Renal cortex interstitium (tissue), 15 donors: ENCODE measurements around the gene PCDHA7. TPM values are rescaled to one million over a fixed set of nuclear protein-coding genes. Genes with fewer than 3 reads are reported as not detected.
"Not testable (repeated sequence)": the region's sequence is repeated elsewhere in the genome, so short reads cannot be mapped to it uniquely, and the experiment has no call there.

ENCODE experiments used
- DNase-seq, 11 donors: peaks; one replicate each; pipeline ENCODE4 v3.0.0-alpha.2; 2013; ENCODE audit warnings: low read depth in 9 of 11, low spot score in 4 of 11; ENCODE audit errors: extremely low read depth in 1 of 11
- long read RNA-seq, 16 experiments: transcript quantifications; one replicate each; lab custom pipeline, GENCODE V29; 2026
- polyA plus RNA-seq, 3 donors: library from polyadenylated mRNA; unstranded; fragments of 120-200 nt; gene quantifications; one replicate each; pipeline ENCODE4 v1.2.1, GENCODE V29; 2013; ENCODE audit not compliant: insufficient read length in 3 of 3

The PCDHA7 gene, protein sequence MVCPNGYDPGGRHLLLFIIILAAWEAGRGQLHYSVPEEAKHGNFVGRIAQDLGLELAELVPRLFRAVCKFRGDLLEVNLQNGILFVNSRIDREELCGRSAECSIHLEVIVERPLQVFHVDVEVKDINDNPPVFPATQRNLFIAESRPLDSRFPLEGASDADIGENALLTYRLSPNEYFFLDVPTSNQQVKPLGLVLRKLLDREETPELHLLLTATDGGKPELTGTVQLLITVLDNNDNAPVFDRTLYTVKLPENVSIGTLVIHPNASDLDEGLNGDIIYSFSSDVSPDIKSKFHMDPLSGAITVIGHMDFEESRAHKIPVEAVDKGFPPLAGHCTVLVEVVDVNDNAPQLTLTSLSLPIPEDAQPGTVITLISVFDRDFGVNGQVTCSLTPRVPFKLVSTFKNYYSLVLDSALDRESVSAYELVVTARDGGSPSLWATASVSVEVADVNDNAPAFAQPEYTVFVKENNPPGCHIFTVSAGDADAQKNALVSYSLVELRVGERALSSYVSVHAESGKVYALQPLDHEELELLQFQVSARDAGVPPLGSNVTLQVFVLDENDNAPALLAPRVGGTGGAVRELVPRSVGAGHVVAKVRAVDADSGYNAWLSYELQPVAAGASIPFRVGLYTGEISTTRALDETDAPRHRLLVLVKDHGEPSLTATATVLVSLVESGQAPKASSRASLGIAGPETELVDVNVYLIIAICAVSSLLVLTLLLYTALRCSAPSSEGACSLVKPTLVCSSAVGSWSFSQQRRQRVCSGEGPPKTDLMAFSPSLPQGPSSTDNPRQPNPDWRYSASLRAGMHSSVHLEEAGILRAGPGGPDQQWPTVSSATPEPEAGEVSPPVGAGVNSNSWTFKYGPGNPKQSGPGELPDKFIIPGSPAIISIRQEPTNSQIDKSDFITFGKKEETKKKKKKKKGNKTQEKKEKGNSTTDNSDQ
- polyA plus RNA-seq = under 1 TPM; 0.23 to 0.33 (median 0.26) TPM
- long read RNA-seq, donor 1, partial matches to known transcripts = 0 of 1 reads
- long read RNA-seq, donor 1, other reads (novel, unspliced or antisense) = 0 of 1 reads
- long read RNA-seq, donor 2 = 0 reads
- long read RNA-seq, donor 3 = 0 reads
- long read RNA-seq, donor 4 = 0 reads
- long read RNA-seq, donor 5 = 0 reads
- long read RNA-seq, donor 6, partial matches to known transcripts = 0 of 1 reads
- long read RNA-seq, donor 6, other reads (novel, unspliced or antisense) = 0 of 1 reads
- long read RNA-seq, donor 7 = 0 reads
- long read RNA-seq, donor 8 = 0 reads
- long read RNA-seq, donor 9 = 0 reads
- long read RNA-seq, donor 10 = 0 reads
- long read RNA-seq, donor 11 = 0 reads
- long read RNA-seq, donor 12 = 0 reads
- long read RNA-seq, donor 13 = 0 reads
- long read RNA-seq, donor 14 = 0 reads
- long read RNA-seq, donor 15 = 0 reads
- long read RNA-seq, donor 16, partial matches to known transcripts = 0 of 1 reads
- long read RNA-seq, donor 16, other reads (novel, unspliced or antisense) = 0 of 1 reads

DNA sequence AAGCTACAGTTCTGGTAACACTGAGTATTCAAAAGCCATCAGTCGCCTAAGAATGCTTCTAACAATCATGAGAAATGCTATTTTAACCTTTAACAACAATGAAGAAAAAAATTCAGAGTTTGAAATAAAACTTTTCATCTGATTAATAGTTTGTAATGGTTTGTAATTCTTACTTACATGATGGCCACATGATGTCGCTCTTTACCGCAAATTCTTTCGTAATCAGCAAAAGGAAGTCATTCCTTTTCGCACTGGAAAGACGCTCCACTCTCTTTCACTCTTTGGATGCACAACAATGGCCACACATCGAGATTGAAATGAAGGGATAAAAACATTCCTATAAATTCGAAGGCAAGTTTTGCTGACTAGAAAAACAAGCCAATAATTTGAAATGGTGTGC lies at the start of gene PCDHA7:
Gene PCDHA7, plus strand, starts transcription at position 277 of the 400 bp plus-strand sequence. Its CDS starts 115 bp downstream, at position 392.
- DNase-seq = no peak

DNA sequence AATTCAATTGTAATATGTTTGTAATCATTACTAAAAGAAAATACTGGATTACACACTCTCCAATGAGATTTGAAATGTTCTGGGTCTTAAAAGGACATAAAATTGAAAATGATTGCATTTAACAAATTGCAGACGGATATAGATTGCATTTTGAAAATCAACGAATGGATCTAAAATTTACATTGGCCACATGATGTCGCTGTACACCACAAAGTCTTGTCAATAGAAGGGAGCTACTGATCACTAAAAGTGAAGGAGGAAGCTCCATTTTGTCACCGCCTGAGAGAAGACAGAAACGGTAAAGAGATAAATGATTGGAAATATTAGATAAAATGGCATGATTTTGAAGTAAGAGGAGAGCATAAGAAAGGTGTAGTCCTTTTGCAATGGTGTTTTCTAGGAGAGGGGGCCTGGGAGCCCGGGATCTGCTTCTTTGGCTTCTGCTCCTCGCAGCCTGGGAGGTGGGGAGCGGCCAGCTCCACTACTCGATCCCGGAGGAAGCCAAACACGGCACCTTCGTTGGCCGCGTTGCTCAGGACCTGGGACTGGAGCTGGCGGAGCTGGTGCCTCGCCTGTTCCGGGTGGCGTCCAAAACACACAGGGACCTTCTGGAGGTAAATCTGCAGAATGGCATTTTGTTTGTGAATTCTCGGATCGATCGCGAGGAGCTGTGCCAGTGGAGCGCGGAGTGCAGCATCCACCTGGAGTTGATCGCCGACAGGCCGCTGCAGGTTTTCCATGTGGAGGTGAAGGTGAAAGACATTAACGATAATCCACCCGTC lies 48.0 kb upstream of the PCDHA7 start, which contains the start of gene PCDHA1:
Gene PCDHA1, plus strand, starts transcription at position 236 of the 782 bp plus-strand sequence.
- no peak for DNase-seq

DNA sequence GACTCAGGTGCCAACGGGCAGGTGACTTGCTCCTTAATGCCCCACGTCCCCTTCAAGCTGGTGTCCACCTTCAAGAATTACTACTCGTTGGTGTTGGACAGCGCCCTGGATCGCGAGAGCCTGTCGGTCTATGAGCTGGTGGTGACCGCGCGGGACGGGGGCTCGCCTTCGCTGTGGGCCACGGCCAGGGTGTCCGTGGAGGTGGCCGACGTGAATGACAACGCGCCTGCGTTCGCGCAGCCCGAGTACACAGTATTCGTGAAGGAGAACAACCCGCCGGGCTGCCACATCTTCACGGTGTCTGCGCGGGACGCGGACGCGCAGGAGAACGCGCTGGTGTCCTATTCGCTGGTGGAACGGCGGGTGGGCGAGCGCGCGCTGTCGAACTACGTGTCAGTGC lies 46.6 kb upstream of the PCDHA7 start:
- not testable (repeated sequence) for DNase-seq

DNA sequence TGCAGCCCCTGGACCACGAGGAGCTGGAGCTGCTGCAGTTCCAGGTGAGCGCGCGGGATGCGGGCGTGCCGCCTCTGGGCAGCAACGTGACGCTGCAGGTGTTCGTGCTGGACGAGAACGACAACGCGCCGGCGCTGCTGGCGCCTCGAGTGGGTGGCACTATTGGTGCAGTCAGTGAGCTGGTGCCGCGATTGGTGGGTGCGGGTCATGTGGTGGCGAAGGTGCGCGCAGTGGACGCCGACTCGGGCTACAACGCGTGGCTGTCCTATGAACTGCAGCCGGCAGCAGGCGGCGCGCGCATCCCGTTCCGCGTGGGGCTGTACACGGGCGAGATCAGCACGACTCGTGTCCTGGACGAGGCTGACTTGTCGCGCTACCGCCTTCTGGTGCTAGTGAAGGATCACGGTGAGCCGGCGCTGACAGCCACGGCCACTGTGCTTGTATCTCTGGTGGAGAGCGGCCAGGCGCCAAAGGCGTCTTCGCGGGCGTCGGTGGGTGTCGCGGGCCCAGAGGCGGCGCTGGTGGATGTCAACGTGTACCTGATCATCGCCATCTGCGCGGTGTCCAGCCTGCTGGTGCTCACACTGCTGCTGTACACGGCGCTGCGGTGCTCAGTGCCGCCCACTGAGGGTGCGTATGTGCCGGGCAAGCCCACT lies 46.1 kb upstream of the PCDHA7 start:
- not testable (repeated sequence) for DNase-seq

DNA sequence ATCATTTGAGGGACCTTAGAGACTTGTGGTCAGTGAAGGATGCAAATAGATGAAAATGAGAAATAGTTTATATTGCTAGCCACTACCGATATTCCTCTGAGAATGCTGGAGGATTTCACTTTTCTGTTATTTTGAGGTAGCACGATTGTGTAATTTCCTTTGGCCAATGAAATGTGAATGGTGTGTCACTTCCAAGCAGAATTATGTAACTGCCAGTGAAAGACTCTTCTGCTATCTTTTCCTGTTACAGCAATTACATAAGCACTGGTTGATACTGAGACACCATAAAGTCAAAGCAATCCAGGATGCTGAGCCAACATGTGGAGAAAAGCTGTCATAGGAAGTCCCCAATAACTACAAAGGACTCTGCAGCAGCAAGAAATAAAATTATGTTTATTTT lies 43.0 kb upstream of the PCDHA7 start:
- DNase-seq = no peak

DNA sequence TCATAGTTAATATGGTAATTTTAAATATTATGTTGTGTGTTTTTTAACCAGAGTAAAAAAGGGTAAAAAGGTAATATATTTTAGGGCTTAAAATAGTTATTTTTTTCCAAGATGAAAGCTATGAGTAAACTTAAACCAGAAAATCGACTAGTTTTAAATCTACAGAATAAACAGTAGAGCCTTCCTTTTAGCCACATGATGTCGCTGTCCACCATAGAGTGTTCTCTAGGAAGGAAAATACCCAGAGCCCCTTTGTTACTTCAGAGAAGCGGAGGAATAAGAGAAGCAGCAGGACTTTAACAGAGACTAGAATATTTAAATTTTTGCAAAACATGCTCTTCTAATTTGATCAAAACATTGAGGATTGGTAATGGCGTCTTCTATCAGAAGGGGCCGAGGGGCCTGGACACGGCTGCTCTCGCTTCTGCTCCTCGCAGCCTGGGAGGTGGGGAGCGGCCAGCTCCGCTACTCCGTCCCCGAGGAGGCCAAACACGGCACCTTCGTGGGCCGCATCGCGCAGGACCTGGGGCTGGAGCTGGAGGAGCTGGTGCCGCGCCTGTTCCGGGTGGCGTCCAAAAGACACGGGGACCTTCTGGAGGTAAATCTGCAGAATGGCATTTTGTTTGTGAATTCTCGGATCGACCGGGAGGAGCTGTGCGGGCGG lies 39.3 kb upstream of the PCDHA7 start, which contains the start of gene PCDHA2:
Gene PCDHA2, plus strand, starts transcription at position 258 of the 664 bp plus-strand sequence.
- no peak for DNase-seq

DNA sequence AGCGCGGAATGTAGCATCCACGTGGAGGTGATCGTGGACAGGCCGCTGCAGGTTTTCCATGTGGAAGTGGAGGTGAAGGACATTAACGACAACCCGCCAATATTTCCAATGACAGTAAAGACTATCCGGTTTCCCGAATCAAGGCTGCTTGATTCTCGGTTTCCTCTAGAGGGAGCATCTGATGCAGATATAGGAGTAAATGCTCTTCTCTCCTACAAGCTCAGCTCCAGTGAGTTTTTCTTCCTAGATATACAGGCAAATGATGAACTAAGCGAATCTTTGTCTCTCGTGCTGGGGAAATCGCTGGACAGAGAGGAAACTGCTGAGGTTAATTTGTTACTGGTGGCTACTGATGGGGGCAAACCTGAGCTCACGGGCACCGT lies 38.8 kb upstream of the PCDHA7 start:
- no peak for DNase-seq

DNA sequence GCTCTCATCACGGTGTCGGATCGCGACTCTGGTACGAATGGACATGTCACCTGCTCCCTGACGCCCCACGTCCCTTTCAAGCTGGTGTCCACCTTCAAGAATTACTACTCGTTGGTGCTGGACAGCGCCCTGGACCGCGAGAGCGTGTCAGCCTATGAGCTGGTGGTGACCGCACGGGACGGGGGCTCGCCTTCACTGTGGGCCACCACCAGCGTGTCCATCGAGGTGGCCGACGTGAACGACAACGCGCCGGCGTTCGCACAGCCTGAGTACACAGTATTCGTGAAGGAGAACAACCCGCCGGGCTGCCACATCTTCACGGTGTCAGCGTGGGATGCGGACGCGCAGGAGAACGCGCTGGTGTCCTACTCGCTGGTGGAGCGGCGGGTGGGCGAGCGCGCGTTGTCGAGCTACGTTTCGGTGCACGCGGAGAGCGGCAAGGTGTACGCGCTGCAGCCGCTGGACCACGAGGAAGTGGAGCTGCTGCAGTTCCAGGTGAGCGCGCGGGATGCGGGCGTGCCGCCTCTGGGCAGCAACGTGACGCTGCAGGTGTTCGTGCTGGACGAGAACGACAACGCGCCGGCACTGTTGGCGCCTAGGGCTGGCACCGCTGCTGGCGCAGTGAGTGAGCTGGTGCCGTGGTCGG lies 37.9 kb upstream of the PCDHA7 start:
- DNase-seq = not testable (repeated sequence)

DNA sequence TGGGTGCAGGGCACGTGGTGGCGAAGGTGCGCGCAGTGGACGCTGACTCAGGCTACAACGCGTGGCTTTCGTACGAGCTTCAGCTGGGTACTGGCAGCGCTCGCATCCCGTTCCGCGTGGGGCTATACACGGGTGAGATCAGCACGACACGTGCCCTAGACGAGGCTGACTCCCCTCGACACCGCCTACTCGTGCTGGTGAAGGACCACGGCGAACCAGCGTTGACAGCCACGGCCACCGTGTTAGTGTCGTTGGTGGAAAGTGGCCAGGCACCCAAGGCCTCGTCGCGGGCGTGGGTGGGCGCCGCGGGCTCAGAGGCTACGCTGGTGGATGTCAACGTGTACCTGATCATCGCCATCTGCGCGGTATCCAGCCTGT lies 37.4 kb upstream of the PCDHA7 start:
- no peak for DNase-seq

DNA sequence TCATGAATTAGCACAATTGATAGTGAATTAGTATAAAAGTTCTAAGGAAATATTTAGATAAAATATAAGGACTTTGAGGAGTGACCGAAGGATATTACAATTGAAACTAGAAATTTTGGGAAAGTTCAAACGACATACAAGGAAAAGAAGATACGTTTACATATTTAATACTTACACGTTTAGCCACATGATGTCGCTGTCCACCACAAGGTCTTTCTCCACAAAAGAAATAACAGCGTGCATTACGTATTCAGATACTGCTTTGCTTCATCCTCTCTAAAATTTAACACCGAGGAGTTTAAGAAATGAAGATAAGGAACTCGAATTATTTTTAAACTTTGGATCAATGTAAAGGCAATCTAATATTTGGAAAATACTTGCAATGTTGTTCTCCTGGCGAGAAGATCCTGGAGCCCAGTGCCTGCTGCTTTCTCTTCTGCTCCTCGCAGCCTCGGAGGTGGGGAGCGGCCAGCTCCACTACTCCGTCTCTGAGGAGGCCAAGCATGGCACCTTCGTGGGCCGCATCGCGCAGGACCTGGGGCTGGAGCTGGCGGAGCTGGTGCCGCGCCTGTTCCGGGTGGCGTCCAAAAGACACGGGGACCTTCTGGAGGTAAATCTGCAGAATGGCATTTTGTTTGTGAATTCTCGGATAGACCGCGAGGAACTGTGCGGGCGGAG lies 33.1 kb upstream of the PCDHA7 start, which contains the start of gene PCDHA3:
Gene PCDHA3, plus strand, starts transcription at position 242 of the 678 bp plus-strand sequence.
- DNase-seq = no peak

DNA sequence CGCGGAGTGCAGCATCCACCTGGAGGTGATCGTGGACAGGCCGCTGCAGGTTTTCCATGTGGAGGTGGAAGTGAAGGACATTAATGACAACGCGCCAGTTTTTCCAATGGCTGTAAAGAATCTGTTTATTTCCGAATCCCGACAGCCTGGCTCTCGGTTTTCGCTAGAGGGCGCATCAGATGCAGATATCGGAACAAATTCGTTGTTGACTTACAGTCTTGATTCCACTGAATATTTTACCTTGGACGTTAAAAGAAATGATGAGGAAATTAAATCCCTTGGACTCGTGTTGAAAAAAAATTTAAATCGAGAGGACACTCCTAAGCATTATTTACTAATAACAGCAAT lies 32.6 kb upstream of the PCDHA7 start:
- no peak for DNase-seq

DNA sequence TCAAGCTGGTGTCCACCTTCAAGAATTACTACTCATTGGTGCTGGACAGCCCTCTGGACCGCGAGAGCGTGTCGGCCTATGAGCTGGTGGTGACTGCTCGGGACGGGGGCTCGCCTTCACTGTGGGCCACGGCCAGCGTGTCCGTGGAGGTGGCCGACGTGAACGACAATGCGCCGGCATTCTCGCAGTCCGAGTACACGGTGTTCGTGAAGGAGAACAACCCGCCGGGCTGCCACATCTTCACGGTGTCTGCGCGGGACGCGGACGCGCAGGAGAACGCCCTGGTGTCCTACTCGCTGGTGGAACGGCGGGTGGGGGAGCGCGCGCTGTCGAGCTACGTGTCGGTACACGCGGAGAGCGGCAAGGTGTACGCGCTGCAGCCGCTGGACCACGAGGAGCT lies 31.7 kb upstream of the PCDHA7 start:
- not testable (repeated sequence) for DNase-seq

DNA sequence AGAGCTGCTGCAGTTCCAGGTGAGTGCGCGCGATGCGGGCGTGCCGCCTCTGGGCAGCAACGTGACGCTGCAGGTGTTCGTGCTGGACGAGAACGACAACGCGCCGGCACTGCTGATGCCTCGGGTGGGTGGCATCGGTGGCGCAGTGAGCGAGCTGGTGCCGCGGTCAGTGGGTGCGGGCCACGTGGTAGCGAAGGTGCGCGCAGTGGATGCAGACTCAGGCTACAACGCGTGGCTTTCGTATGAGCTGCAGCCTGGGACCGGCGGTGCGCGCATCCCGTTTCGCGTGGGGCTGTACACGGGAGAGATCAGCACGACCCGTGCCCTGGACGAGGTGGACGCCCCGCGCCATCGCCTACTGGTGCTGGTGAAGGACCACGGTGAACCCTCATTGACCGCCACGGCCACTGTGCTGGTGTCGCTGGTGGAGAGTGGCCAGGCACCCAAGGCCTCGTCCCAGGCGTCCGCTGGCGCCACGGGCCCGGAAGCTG lies 31.2 kb upstream of the PCDHA7 start:
- no peak for DNase-seq

DNA sequence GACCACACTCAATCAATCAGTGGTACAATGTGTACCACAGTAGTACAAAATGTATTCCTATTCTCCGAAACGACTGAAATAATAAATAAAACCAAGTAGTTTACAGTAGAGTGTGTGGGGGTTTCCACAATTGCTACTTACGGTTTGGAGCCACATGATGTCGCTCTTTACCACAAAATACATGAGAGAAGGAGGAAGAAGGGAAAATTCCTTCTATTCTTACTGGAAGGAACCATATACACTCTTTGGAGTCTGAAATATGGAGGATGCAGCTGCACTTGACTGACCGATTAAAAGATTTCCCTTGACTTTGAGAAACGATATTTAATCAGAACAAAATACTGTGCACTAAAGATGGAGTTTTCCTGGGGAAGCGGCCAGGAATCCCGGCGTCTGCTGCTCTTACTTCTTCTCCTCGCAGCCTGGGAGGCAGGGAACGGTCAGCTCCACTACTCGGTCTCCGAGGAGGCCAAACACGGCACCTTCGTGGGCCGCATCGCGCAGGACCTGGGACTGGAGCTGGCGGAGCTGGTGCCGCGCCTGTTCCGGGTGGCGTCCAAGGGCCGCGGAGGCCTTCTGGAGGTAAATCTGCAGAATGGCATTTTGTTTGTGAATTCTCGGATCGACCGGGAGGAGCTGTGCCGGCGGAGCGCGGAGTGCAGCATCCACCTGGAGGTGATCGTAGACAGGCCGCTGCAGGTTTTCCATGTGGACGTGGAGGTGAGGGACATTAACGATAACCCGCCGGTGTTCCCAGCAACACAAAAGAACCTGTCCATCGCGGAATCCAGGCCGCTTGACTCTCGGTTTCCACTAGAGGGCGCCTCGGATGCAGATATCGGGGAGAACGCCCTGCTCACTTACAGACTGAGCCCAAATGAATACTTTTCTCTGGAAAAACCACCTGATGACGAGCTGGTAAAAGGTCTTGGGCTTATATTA lies 27.0 kb upstream of the PCDHA7 start, which contains the start of gene PCDHA4:
Gene PCDHA4, plus strand, starts transcription at position 235 of the 942 bp plus-strand sequence.
- no peak for DNase-seq
